ENCODE results near the gene PLEKHN1. TPM values are rescaled to one million over a fixed set of nuclear protein-coding genes. Genes with fewer than 3 reads are reported as not detected.
A peak's percentile ranks its signal among the peaks of the same experiment; 100 is the strongest.

Gene PLEKHN1
- total RNA-seq, 6 donors from 2014 or later, result 1.1 to 11.5 (median 1.6) TPM

DNA sequence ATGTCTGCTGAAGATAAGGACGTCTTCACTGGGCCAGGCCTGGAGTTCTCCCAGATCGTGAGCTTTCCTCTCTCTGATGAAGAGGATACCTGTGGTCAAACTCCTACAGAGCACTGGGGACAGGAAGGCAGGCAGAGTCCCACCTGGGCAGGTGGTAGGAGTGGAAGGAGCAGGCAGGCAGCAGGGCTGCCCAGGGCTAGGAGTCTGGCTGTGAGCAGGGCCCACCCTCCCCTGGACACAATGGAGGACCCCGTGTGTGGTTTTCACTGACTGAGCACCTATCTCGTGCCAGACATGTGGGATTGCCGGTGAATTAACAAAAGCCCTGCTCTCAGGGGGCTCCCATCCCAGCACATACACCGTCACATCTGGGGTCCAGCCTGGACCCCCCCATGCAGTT lies 47.4 kb upstream of the PLEKHN1 start:
- ATAC-seq (ENCODE audit: low FRiP score in 2 of 2), result no peak
- Histone ChIP-seq H3K4me1 (peaks cover 19 to 42% (median 26%) of the 10 kb centered on the region in 4 donors), H3K27me3 (peaks cover 0 to 40% (median 23%) of the 10 kb centered on the region in 4 donors), H3K36me3 (no peaks in the 10 kb centered on the region), H3K27ac (no peak overlapping the region), H3K9me3 (no peaks in the 10 kb centered on the region), H3K4me3 (no peak overlapping the region)
- TF ChIP-seq POLR2A (IDR thresholded peaks at IDR 0.05), result no peak
- TF ChIP-seq POLR2AphosphoS5 (IDR thresholded peaks at IDR 0.05), result no peak
- TF ChIP-seq, protein P1, sequence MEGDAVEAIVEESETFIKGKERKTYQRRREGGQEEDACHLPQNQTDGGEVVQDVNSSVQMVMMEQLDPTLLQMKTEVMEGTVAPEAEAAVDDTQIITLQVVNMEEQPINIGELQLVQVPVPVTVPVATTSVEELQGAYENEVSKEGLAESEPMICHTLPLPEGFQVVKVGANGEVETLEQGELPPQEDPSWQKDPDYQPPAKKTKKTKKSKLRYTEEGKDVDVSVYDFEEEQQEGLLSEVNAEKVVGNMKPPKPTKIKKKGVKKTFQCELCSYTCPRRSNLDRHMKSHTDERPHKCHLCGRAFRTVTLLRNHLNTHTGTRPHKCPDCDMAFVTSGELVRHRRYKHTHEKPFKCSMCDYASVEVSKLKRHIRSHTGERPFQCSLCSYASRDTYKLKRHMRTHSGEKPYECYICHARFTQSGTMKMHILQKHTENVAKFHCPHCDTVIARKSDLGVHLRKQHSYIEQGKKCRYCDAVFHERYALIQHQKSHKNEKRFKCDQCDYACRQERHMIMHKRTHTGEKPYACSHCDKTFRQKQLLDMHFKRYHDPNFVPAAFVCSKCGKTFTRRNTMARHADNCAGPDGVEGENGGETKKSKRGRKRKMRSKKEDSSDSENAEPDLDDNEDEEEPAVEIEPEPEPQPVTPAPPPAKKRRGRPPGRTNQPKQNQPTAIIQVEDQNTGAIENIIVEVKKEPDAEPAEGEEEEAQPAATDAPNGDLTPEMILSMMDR (IDR thresholded peaks at IDR 0.05), result no peak
- no peak for TF ChIP-seq EP300 (IDR thresholded peaks at IDR 0.05)
- no peak for DNase-seq
- WGBS, 2 donors, result 78 to 86% methylated on average over 4 to 6 of the region's 6 CpGs

DNA sequence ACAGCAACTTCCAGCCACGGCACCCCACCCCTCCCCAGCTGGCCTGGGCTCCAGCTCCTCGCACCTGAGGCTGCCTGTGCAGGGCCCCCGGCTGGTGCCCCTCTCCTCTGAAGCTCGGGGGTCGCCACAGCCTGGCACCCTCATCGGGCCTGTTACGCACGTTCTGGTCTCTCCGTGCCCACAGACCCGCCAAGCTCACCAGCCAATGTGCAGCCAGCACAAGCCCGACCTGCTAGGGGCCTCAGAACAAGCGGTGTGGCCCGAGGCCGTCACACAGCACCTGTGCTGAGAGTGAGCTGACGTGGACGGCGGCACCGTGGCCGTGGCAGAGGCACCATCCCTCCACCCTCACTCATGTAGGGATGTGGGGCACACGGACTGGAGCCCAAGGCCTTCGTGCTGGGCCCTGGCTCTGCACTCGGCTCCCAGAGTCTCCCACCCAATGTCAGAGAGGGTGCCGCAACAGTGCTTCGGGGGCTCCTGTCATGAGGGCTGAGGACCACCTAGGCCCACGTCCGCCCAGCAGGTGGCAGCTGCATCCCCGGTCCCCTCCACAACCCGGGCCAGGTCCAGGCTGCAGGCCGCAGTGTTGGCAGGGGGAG lies 46.9 kb upstream of the PLEKHN1 start:
- peak in 1 of 2 donors; percentile 83 for DNase-seq
- Histone ChIP-seq H3K4me3 (no peak overlapping the region), H3K27ac (no peak overlapping the region), H3K9me3 (no peaks in the 10 kb centered on the region), H3K27me3 (peaks cover 0 to 44% (median 26%) of the 10 kb centered on the region in 4 donors), H3K4me1 (peaks cover 19 to 47% (median 31%) of the 10 kb centered on the region in 4 donors), H3K36me3 (no peaks in the 10 kb centered on the region)
- 71 to 73% methylated on average over 12 to 26 of the region's 29 CpGs for WGBS, 2 donors
- no peak for ATAC-seq (ENCODE audit: low FRiP score in 2 of 2)
- no peak for TF ChIP-seq POLR2AphosphoS5 (IDR thresholded peaks at IDR 0.05)

DNA sequence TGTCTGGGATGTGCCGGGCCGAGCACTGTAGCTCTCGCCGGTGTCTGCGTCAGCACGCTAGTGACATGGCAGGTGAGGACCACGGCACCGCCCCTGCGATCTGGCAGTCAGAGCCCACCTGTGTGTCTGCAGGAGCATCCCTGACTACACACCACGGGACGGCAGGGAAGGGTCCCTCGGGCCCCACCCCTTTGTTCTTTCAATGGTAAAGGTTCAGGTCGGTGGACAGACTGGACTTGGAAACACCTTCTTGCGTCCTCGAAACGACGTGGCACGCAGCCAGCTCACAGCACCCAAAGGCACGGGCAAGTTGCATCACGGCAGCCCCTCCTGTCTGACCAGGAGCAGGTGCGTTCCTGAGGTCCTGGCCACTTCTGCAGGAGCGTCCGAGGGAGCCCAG lies 46.3 kb upstream of the PLEKHN1 start:
- Histone ChIP-seq H3K27ac (no peak overlapping the region), H3K4me3 (no peak overlapping the region), H3K36me3 (no peaks in the 10 kb centered on the region), H3K9me3 (no peaks in the 10 kb centered on the region), H3K4me1 (peaks cover 25 to 54% (median 38%) of the 10 kb centered on the region in 4 donors), H3K27me3 (peaks cover 0 to 51% (median 31%) of the 10 kb centered on the region in 4 donors)
- DNase-seq, result peak in 1 of 2 donors; percentile 71
- ATAC-seq (ENCODE audit: low FRiP score in 2 of 2), result no peak
- TF ChIP-seq POLR2AphosphoS5 (IDR thresholded peaks at IDR 0.05) (no peak), POLR2A (IDR thresholded peaks at IDR 0.05) (no peak), EP300 (IDR thresholded peaks at IDR 0.05) (no peak)
- TF ChIP-seq, protein P1 (IDR thresholded peaks at IDR 0.05), result no peak
- WGBS, 2 donors, result 38 to 45% methylated on average over 8 to 23 of the region's 23 CpGs

DNA sequence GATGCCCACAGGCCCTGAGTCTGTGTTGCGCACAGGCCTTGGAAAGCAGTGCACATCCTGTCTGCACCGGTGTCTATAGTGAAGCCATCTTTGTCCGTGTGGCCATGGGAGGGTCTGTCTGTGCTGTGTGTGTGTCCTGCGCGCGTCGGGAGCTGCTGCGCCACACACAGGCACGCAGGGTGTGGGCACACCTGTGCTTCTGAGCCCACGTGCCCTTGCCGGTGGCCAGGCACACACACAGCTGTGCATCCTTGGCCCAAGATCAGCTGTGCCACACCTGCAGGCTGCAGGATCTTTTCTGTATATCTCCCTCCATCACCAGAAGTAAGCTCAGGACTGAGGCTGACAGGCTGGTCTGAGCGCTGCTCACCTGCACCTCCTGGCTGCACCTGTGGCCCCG lies 45.8 kb upstream of the PLEKHN1 start:
- Histone ChIP-seq H3K4me1 (peaks cover 28 to 59% (median 42%) of the 10 kb centered on the region in 4 donors), H3K36me3 (no peaks in the 10 kb centered on the region), H3K4me3 (peak overlapping the region in 1 of 4 donors; percentile 12), H3K9me3 (no peaks in the 10 kb centered on the region), H3K27ac (no peak overlapping the region), H3K27me3 (peaks cover 0 to 56% (median 34%) of the 10 kb centered on the region in 4 donors)
- peak in 1 of 2 donors; percentile 56 for DNase-seq
- 0 to 12% methylated on average over 2 to 13 of the region's 13 CpGs for WGBS, 2 donors
- ATAC-seq (ENCODE audit: low FRiP score in 2 of 2), result no peak
- TF ChIP-seq POLR2A (IDR thresholded peaks at IDR 0.05), result no peak
- TF ChIP-seq, protein P1 (IDR thresholded peaks at IDR 0.05), result no peak
- no peak for TF ChIP-seq POLR2AphosphoS5 (IDR thresholded peaks at IDR 0.05)
- no peak for TF ChIP-seq EP300 (IDR thresholded peaks at IDR 0.05)

DNA sequence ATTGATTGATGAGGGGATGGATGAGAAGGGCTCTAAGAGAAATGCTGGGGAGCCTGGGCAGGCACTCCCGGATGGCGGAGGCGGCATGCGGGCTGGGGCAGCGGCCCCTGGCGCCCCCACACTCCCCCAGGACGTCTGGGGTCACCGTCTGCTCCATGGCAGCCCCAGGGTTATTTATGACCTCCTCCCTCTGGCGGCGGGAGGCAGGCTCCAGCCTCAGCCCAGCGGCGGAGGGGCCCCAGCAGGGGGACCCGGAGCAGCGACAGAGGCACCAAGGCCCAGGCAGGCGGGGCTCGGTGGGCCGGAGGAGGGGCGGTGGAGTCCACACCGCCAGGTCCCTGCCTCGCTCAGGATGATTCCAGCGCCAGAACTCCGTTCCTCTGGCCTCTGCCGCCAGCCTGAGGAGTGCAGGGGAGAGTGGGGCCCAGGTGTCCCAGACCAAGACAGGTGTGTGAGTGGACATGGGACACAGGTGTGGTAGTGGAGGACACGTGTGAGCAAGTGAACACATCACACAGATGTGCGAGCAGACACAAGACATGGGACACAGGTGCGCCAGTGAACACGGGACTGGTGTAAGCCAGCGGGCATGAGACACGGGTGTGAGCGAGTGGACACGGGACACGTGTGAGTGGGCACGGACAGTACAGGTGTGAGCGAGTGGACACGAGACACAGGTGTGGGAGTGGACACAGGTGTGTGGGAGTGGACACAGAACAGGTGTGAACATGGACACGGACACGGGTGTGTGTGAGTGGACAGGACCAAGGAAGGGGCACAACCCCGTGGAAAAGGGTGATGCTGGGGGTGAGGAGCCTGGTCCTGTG lies 45.1 kb upstream of the PLEKHN1 start:
- H3K9me3 ChIP-seq, result no peaks in the 10 kb centered on the region
- TF ChIP-seq, protein P1 (IDR thresholded peaks at IDR 0.05), result peak; percentile 23 to 70 (median 50)
- no peak for TF ChIP-seq POLR2AphosphoS5 (IDR thresholded peaks at IDR 0.05)
- ATAC-seq (ENCODE audit: low FRiP score in 2 of 2) (peak; percentile 52 to 75), DNase-seq (peak in 1 of 2 donors; percentile 92)
- H3K36me3 ChIP-seq, result no peaks in the 10 kb centered on the region
- peaks cover 30 to 61% (median 45%) of the 10 kb centered on the region in 4 donors for H3K4me1 ChIP-seq
- WGBS, 2 donors, result 29 to 34% methylated on average over 30 to 31 of the region's 38 CpGs
- H3K27ac ChIP-seq, result no peak overlapping the region
- peaks cover 0 to 59% (median 39%) of the 10 kb centered on the region in 4 donors for H3K27me3 ChIP-seq
- H3K4me3 ChIP-seq, result peak overlapping the region in 1 of 4 donors; percentile 12
